Keratinocyte (primary cell): ENCODE measurements around the gene A1BG. TPM values are rescaled to one million over a fixed set of nuclear protein-coding genes. Genes with fewer than 3 reads are reported as not detected.
A peak's percentile ranks its signal among the peaks of the same experiment; 100 is the strongest.

Experiments
- DNase-seq: peaks from one replicate; pipeline ENCODE4 v3.0.0-alpha.2; 2011; ENCODE audit warnings: low read depth, missing footprints, low spot score
- FAIRE-seq: peaks from 2 replicates; lab custom pipeline; 2011; peaks lifted over from hg19 to GRCh38; lab: Jason Lieb, UNC
- H2AFZ ChIP-seq: 2 replicates; pipeline ENCODE4 v1.6.0; 2012; ENCODE audit warnings: low read length, control low read depth, inconsistent platforms; ENCODE audit not compliant: control insufficient read depth
- H3K27ac ChIP-seq: 2 replicates; pipeline ENCODE4 v1.5.1; 2011; ENCODE audit warnings: low read length; ENCODE audit not compliant: control insufficient read depth, insufficient read depth
- H3K27me3 ChIP-seq: 3 replicates; pipeline ENCODE4 v1.6.0; 2011; ENCODE audit warnings: low read length; ENCODE audit not compliant: control insufficient read depth, insufficient read depth; ENCODE audit errors: extremely low read depth
- H3K36me3 ChIP-seq, 2 experiments: 2 replicates in 1 of 2; 3 replicates in 1 of 2; pipeline ENCODE4 v1.5.1; 2011; ENCODE audit warnings: low read length in 2 of 2, mild to moderate bottlenecking in 1 of 2; ENCODE audit not compliant: control insufficient read depth in 2 of 2, insufficient read depth in 2 of 2; ENCODE audit errors: extremely low read depth in 1 of 2
- H3K4me1 ChIP-seq: 3 replicates; pipeline ENCODE4 v1.5.1; 2011; ENCODE audit warnings: low read length; ENCODE audit not compliant: control insufficient read depth, insufficient read depth; ENCODE audit errors: extremely low read depth
- H3K4me2 ChIP-seq: 3 replicates; pipeline ENCODE4 v1.6.0; 2011; ENCODE audit warnings: low read depth, low read length; ENCODE audit not compliant: control insufficient read depth, insufficient read depth; ENCODE audit errors: extremely low read depth
- H3K4me3 ChIP-seq, 3 experiments: fragments of 200-600 bp in 1 of 3; sonication (generic) in 1 of 3; 2 replicates in 2 of 3; 3 replicates in 1 of 3; pipeline ENCODE4 v1.5.1; 2011 to 2016; ENCODE audit warnings: low read length in 3 of 3, mild to moderate bottlenecking in 3 of 3, control low read depth in 2 of 3, inconsistent platforms in 1 of 3, low read depth in 1 of 3, mixed read lengths in 1 of 3, mixed run types in 1 of 3, moderate library complexity in 1 of 3; ENCODE audit not compliant: control insufficient read depth in 2 of 3, insufficient read depth in 2 of 3; ENCODE audit errors: extremely low read depth in 1 of 3
- H3K79me2 ChIP-seq: 2 replicates; pipeline ENCODE4 v1.6.0; 2012; ENCODE audit warnings: low read length; ENCODE audit not compliant: control insufficient read depth, insufficient read depth
- H3K9ac ChIP-seq: 3 replicates; pipeline ENCODE4 v1.6.0; 2011; ENCODE audit warnings: low read length; ENCODE audit not compliant: control insufficient read depth, insufficient read depth; ENCODE audit errors: extremely low read depth
- H3K9me1 ChIP-seq: 3 replicates; pipeline ENCODE4 v1.6.0; 2011; ENCODE audit warnings: low read length; ENCODE audit not compliant: control insufficient read depth, insufficient read depth; ENCODE audit errors: extremely low read depth
- H3K9me3 ChIP-seq: 2 replicates; pipeline ENCODE4 v1.5.1; 2012; ENCODE audit warnings: low read depth, low read length; ENCODE audit not compliant: control insufficient read depth
- H4K20me1 ChIP-seq: 3 replicates; pipeline ENCODE4 v1.6.0; 2011; ENCODE audit warnings: low read length; ENCODE audit not compliant: control insufficient read depth, insufficient read depth; ENCODE audit errors: extremely low read depth
- CTCF ChIP-seq, 3 experiments: IDR thresholded peaks in 1 of 3; conservative IDR thresholded peaks in 1 of 3; optimal IDR thresholded peaks in 1 of 3; 2 replicates in 2 of 3; 3 replicates in 1 of 3; pipeline versions ENCODE3 to v1.5.1; 2011; ENCODE audit warnings: low read length in 3 of 3, mild to moderate bottlenecking in 3 of 3, moderate library complexity in 2 of 3, control low read depth in 1 of 3, inconsistent platforms in 1 of 3; ENCODE audit not compliant: insufficient read depth in 2 of 3; ENCODE audit errors: extremely low read depth in 1 of 3
- EZH2 ChIP-seq: IDR thresholded peaks from one replicate; pipeline ENCODE4 v1.6.1; 2012; ENCODE audit warnings: inconsistent platforms, mild to moderate bottlenecking, low read length, moderate library complexity
- dilution Hi-C: fragments of 300-500 bp; cut with MboI; formaldehyde crosslinking; loops from one replicate; pipeline ENCODE4 v1.7.0; 2020; ENCODE audit warnings: low sequenced_read_pairs; ENCODE audit not compliant: extremely low pct_ligation_motif_present
- polyA plus RNA-seq, 5 experiments: library from polyadenylated mRNA; depleted of rRNA in 3 of 5; stranded (reverse) in 3 of 5; stranded (forward) in 1 of 5; unstranded in 1 of 5; fragments of >200 nt; gene quantifications; 1 replicate in 1 of 5; 2 replicates in 3 of 5; 3 replicates in 1 of 5; pipeline versions ENCODE4 v1.2.1 to v1.2.3, GENCODE V29; 2011 to 2012; ENCODE audit warnings: missing spikeins in 2 of 5, low read depth in 1 of 5, low replicate concordance in 1 of 5

A1BG gene
- polyA plus RNA-seq, 1 donor (not counting 4 experiments of a cell fraction or from before 2014, with no cell fraction given), result 1.4 TPM

DNA sequence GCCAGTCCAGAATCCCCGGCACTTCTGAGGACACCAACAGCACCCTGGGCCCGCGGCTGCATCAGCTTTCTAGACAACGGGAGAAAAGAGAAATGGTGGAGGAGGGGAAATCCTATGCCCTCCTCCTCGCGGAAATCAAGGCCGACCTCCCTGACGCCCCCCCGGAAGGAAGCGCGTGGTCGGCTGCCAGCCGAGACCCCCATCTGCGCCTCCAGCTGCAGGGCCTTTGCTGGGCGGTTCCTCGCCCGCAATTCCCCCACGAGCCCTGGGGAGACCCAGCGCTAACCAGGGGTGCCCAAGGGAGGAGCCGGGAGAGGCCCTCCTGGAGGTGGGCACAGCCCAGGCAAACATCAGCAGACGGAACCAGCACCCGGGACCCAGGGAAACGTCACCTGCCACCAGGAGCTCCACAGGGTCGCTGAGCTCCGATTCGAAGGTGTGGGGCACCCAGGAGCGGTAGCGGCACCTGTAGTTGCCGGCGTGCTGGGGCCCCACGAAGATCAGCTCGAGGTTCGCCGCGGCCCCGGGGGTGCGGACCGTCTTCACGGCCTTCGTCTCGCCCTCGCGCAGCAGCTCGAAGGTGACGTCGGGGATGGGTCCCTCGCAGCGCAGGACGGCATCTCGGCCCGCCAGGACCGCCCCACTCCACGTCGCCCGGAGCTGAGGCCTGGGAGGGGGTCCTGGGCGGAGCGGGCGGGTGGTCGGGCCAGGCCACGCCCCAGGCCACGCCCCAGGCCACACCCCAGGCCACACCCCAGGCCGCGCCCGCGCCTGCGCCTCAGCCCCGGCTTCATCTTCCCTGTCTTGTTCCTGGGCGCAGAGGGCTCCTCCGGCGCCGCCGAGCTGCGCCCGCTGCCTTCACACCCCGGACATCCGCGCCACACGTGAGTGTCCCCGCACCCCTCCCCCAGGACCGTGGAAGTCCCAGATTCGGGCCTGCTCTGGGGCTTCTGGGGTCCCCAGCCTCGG is 6.0 kb downstream of the A1BG start:
- DNase-seq, result no peak
- TF ChIP-seq EZH2, result no peak
- TF ChIP-seq CTCF (optimal IDR thresholded peaks at IDR 0.05 in 1 of 3, IDR thresholded peaks at IDR 0.05 in 1 of 3, conservative IDR thresholded peaks at IDR 0.05 in 1 of 3; ENCODE audit: extremely low read depth in 1 of 3, insufficient read depth in 2 of 3, low read length in 3 of 3), result no peak
- Histone ChIP-seq H3K27ac (no peak overlapping the region), H2AFZ (peak overlapping the region; percentile 76), H3K36me3 (no peaks in the 10 kb centered on the region), H3K4me1 (no peaks in the 10 kb centered on the region), H3K27me3 (peaks cover 37% of the 10 kb centered on the region), H4K20me1 (no peaks in the 10 kb centered on the region), H3K9me3 (no peaks in the 10 kb centered on the region), H3K4me2 (peak overlapping the region; percentile 88), H3K4me3 (peak overlapping the region; percentile 51 to 78 (median 76)), H3K79me2 (no peaks in the 10 kb centered on the region), H3K9ac (peak overlapping the region; percentile 44), H3K9me1 (no peaks in the 10 kb centered on the region)
- no peak for FAIRE-seq
- dilution Hi-C loops, result no loop called here

DNA sequence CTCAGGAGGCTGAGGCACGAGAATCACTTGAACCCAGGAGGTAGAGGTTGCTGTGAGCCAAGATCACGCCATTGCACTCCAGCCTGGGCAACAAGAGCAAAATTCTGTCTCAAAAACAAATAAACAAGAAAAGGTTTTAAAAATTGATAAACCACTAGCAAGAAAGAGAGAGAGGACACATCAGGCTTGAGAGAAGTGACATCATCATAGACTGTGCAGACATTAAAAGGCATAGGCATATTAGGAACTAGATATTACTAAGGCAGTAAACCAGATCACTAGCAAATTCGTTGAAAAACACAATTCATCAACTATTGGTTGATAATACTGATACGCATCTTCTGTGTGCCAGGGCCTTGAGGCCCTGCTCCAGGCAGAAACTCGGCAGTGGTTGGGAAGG is 7.7 kb downstream of the A1BG start:
- H3K9ac ChIP-seq, result no peak overlapping the region
- no peaks in the 10 kb centered on the region for H3K4me1 ChIP-seq
- H3K27ac ChIP-seq, result no peak overlapping the region
- H3K79me2 ChIP-seq, result no peaks in the 10 kb centered on the region
- H3K36me3 ChIP-seq, result no peaks in the 10 kb centered on the region
- H3K9me1 ChIP-seq, result no peaks in the 10 kb centered on the region
- H3K27me3 ChIP-seq, result peaks cover 28% of the 10 kb centered on the region
- no peak overlapping the region for H3K4me3 ChIP-seq
- FAIRE-seq, result no peak
- H3K9me3 ChIP-seq, result no peaks in the 10 kb centered on the region
- dilution Hi-C loops, result no loop called here
- no peak overlapping the region for H3K4me2 ChIP-seq
- H2AFZ ChIP-seq, result no peak overlapping the region
- DNase-seq, result no peak
- TF ChIP-seq EZH2, result no peak
- TF ChIP-seq CTCF (optimal IDR thresholded peaks at IDR 0.05 in 1 of 3, IDR thresholded peaks at IDR 0.05 in 1 of 3, conservative IDR thresholded peaks at IDR 0.05 in 1 of 3; ENCODE audit: extremely low read depth in 1 of 3, insufficient read depth in 2 of 3, low read length in 3 of 3), result no peak
- H4K20me1 ChIP-seq, result no peaks in the 10 kb centered on the region
